ENCODE results near the gene THUMPD2.

DNA sequence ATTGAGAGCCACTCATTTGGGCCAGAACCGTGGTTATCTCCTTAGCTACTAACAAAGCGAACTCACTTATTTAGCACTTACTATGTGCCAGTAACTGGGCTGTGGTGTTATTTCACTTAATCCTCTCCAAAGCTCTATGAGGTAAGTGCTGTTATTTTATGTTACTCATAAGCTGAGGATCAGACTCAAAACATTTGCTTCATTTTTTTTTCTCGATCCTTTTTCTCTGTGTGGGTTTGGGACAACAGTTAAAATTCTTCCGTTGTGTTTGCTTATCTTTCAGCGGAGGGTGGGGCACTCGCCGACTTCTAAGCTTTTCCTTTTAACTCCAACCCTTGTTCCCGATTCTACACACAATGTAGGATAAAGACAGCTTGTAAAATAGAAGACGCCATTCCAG is 60.6 kb downstream of the THUMPD2 start:
- TF ChIP-seq, protein P1, sequence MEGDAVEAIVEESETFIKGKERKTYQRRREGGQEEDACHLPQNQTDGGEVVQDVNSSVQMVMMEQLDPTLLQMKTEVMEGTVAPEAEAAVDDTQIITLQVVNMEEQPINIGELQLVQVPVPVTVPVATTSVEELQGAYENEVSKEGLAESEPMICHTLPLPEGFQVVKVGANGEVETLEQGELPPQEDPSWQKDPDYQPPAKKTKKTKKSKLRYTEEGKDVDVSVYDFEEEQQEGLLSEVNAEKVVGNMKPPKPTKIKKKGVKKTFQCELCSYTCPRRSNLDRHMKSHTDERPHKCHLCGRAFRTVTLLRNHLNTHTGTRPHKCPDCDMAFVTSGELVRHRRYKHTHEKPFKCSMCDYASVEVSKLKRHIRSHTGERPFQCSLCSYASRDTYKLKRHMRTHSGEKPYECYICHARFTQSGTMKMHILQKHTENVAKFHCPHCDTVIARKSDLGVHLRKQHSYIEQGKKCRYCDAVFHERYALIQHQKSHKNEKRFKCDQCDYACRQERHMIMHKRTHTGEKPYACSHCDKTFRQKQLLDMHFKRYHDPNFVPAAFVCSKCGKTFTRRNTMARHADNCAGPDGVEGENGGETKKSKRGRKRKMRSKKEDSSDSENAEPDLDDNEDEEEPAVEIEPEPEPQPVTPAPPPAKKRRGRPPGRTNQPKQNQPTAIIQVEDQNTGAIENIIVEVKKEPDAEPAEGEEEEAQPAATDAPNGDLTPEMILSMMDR (IDR thresholded peaks at IDR 0.05; ENCODE audit: low read length) = no peak
- TF ChIP-seq EZH2 (optimal IDR thresholded peaks at IDR 0.05; ENCODE audit: low read depth, low read length) = no peak
